Natural killer cell (primary cell): Measurements from ENCODE around the gene ROBO2. TPM values are rescaled to one million over a fixed set of nuclear protein-coding genes. Genes with fewer than 3 reads are reported as not detected.

Experiments used
- ATAC-seq, 3 donors: fragments of 150-1000 bp in 2 of 3; fragments of 200-7000 bp in 1 of 3; cut with Tn5 transposase; 1 replicate in 1 of 3; 2 replicates in 2 of 3; pipeline ENCODE4 v1.10.0; 2021; ENCODE audit warnings: mild to moderate bottlenecking in 2 of 3, moderate library complexity in 2 of 3
- DNase-seq, 2 donors: peaks; one replicate each; pipeline versions ENCODE4 v3.0.0 to v3.0.0-alpha.2; 2013 to 2021; ENCODE audit warnings: mixed read lengths in 1 of 2
- H3K27ac ChIP-seq: one replicate; pipeline ENCODE4 v1.5.1; 2013; ENCODE audit warnings: mild to moderate bottlenecking, low read length
- H3K27me3 ChIP-seq: one replicate; pipeline ENCODE4 v1.6.1; 2013; ENCODE audit warnings: low read length; ENCODE audit not compliant: control insufficient read depth, insufficient read depth
- H3K36me3 ChIP-seq: one replicate; pipeline ENCODE4 v1.6.1; 2013; ENCODE audit warnings: low read length; ENCODE audit not compliant: control insufficient read depth, insufficient read depth
- H3K4me1 ChIP-seq: one replicate; pipeline ENCODE4 v1.6.1; 2013; ENCODE audit warnings: low read length; ENCODE audit not compliant: control insufficient read depth, insufficient read depth
- H3K4me3 ChIP-seq: one replicate; pipeline ENCODE4 v1.5.1; 2013; ENCODE audit warnings: low read length
- H3K9me3 ChIP-seq: one replicate; pipeline ENCODE4 v1.6.1; 2013; ENCODE audit warnings: low read length; ENCODE audit not compliant: control insufficient read depth, insufficient read depth
- H3K27ac Mint-ChIP-seq, 2 donors: one replicate each; pipeline ENCODE4 v1.8.0; 2022; ENCODE audit warnings: mild to moderate bottlenecking in 2 of 2, mixed read lengths in 2 of 2, moderate library complexity in 1 of 2
- H3K27me3 Mint-ChIP-seq, 2 donors: one replicate each; pipeline ENCODE4 v1.8.0; 2022; ENCODE audit warnings: low read depth in 2 of 2, mixed read lengths in 2 of 2
- H3K36me3 Mint-ChIP-seq: one replicate; pipeline ENCODE4 v1.8.0; 2022; ENCODE audit warnings: mixed read lengths
- H3K4me1 Mint-ChIP-seq, 2 donors: one replicate each; pipeline ENCODE4 v1.8.0; 2022; ENCODE audit warnings: mixed read lengths in 2 of 2
- H3K4me3 Mint-ChIP-seq: one replicate; pipeline ENCODE4 v1.8.0; 2022; ENCODE audit warnings: mild to moderate bottlenecking, moderate library complexity, mixed read lengths
- H3K9me3 Mint-ChIP-seq, 2 donors: one replicate each; pipeline ENCODE4 v1.8.0; 2022; ENCODE audit warnings: mixed read lengths in 2 of 2
- WGBS: methylation state at CpG from one replicate; pipeline ENCODE4 v1.1.7; 2013; ENCODE audit warnings: missing lambda C conversion rate; ENCODE audit not compliant: insufficient coverage; 5-methylcytosine and 5-hydroxymethylcytosine counted together
- intact Hi-C: fragments of 100-400 bp; cut with micrococcal nuclease; formaldehyde crosslinking; loops from one replicate; pipeline ENCODE4 v1.14.2; 2022
- total RNA-seq, 4 donors: library from RNA; stranded (reverse); fragments of 120-200 nt in 1 of 4; gene quantifications; one replicate each; pipeline versions ENCODE4 v1.2.3 to v1.2.4, GENCODE V29; 2013 to 2022
- TF ChIP-seq, protein P1 (sequence below): fragments of 200-600 bp; IDR thresholded peaks from one replicate; pipeline ENCODE4 v1.8.0; 2022; ENCODE audit warnings: antibody characterized with exemption

The ROBO2 gene
- total RNA-seq, 3 donors from 2014 or later (not counting 1 experiment from before 2014, with no cell fraction given), result not detected

DNA sequence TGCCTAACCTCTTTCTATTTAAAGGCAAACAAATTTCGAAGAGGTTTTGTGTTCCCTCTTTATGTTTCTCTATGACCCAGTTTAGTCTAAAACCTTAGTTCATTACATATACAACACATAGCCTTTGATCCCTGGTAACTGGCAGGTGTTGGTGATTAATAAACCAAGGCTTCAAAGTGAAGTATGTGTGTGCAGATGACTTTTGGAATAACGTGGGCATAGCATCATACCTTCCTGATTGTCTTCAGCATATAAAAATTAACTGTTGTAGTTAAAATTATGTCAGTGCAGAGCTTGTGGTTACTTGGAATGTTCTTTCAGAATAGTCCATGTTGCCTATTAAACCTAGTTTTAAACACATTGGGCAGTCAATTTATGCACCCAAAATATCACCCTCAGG is 608.3 kb downstream of the ROBO2 start:
- H3K4me1 Mint-ChIP-seq, result no peaks in the 10 kb centered on the region
- TF ChIP-seq, protein P1, sequence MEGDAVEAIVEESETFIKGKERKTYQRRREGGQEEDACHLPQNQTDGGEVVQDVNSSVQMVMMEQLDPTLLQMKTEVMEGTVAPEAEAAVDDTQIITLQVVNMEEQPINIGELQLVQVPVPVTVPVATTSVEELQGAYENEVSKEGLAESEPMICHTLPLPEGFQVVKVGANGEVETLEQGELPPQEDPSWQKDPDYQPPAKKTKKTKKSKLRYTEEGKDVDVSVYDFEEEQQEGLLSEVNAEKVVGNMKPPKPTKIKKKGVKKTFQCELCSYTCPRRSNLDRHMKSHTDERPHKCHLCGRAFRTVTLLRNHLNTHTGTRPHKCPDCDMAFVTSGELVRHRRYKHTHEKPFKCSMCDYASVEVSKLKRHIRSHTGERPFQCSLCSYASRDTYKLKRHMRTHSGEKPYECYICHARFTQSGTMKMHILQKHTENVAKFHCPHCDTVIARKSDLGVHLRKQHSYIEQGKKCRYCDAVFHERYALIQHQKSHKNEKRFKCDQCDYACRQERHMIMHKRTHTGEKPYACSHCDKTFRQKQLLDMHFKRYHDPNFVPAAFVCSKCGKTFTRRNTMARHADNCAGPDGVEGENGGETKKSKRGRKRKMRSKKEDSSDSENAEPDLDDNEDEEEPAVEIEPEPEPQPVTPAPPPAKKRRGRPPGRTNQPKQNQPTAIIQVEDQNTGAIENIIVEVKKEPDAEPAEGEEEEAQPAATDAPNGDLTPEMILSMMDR, result no peak
- WGBS, result 60% methylated on average over 2 of the region's 2 CpGs

DNA sequence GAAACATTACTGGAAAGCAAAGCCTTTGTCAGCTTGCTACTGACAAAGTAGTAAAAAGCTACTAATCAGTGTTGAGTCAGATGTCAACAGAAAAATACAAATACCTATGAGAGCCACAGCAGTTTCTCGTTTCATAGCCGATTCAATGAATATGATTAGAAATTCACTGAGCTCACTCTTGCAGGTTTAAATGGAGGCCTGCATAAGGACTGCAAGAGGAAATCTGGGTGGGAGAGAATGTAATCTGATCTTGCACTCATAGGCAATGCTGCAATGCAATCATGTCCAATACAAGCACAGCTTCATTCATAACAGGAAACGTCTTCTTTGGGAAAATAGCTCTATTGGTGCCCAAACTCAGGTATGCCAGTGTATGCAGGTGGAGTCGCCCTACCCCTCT is 608.8 kb downstream of the ROBO2 start:
- no peak overlapping the region for H3K4me3 Mint-ChIP-seq
- H3K9me3 ChIP-seq, result no peaks in the 10 kb centered on the region
- H3K36me3 ChIP-seq, result no peaks in the 10 kb centered on the region
- TF ChIP-seq, protein P1, result no peak
- no peaks in the 10 kb centered on the region for H3K27me3 ChIP-seq
- no peak overlapping the region for H3K27ac Mint-ChIP-seq
- no peaks in the 10 kb centered on the region for H3K4me1 Mint-ChIP-seq
- no peaks in the 10 kb centered on the region for H3K27me3 Mint-ChIP-seq
- 51% methylated on average over 3 of the region's 4 CpGs for WGBS
- H3K4me3 ChIP-seq, result no peak overlapping the region
- intact Hi-C loops, result no loop called here
- DNase-seq, result no peak
- H3K4me1 ChIP-seq, result no peaks in the 10 kb centered on the region
- H3K36me3 Mint-ChIP-seq, result no peaks in the 10 kb centered on the region
- H3K27ac ChIP-seq, result no peak overlapping the region
- no peak for ATAC-seq
- H3K9me3 Mint-ChIP-seq, result peaks cover 5 to 10% of the 10 kb centered on the region in 2 donors

More for the DNA sequence above, 608.3 kb downstream of the ROBO2 start:
- H3K27ac Mint-ChIP-seq, result no peak overlapping the region
- H3K27me3 ChIP-seq, result no peaks in the 10 kb centered on the region
- H3K9me3 Mint-ChIP-seq, result peaks cover 6 to 10% of the 10 kb centered on the region in 2 donors
- H3K4me3 Mint-ChIP-seq, result no peak overlapping the region
- H3K4me3 ChIP-seq, result no peak overlapping the region
- no peak overlapping the region for H3K27ac ChIP-seq
- intact Hi-C loops, result no loop called here
- no peaks in the 10 kb centered on the region for H3K4me1 ChIP-seq
- no peak for DNase-seq
- no peaks in the 10 kb centered on the region for H3K36me3 Mint-ChIP-seq
- H3K9me3 ChIP-seq, result no peaks in the 10 kb centered on the region
- no peak for ATAC-seq
- no peaks in the 10 kb centered on the region for H3K36me3 ChIP-seq
- H3K27me3 Mint-ChIP-seq, result no peaks in the 10 kb centered on the region

DNA sequence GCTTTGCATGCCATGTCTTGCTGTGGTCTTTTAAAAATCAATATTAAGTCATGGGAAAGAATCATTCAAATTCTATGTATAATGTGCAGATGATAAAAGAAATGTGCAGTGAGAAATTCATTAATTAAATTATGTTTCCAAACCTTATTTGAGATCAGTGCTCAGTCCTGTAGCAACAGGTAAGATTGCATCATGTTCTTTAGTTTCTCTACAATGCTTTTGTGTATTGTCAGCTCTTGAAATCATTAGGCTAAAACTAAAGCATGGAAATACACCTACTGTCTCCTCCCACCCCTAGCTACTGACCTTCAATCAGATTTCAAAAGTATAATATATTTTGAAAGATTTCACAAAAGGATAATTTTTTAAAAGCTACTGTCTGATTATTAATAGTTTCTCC is 612.7 kb downstream of the ROBO2 start:
- Histone ChIP-seq H3K4me1 (no peaks in the 10 kb centered on the region), H3K27ac (no peak overlapping the region), H3K27me3 (no peaks in the 10 kb centered on the region), H3K9me3 (no peaks in the 10 kb centered on the region), H3K36me3 (no peaks in the 10 kb centered on the region), H3K4me3 (no peak overlapping the region)
- intact Hi-C loops, result no loop called here
- Mint-ChIP-seq H3K36me3 (peaks cover 6% of the 10 kb centered on the region), H3K4me3 (no peak overlapping the region), H3K27me3 (no peaks in the 10 kb centered on the region), H3K4me1 (no peaks in the 10 kb centered on the region), H3K9me3 (peaks cover 8 to 16% of the 10 kb centered on the region in 2 donors), H3K27ac (no peak overlapping the region)
- DNase-seq, result no peak
- TF ChIP-seq, protein P1, result no peak
- ATAC-seq, result no peak

DNA sequence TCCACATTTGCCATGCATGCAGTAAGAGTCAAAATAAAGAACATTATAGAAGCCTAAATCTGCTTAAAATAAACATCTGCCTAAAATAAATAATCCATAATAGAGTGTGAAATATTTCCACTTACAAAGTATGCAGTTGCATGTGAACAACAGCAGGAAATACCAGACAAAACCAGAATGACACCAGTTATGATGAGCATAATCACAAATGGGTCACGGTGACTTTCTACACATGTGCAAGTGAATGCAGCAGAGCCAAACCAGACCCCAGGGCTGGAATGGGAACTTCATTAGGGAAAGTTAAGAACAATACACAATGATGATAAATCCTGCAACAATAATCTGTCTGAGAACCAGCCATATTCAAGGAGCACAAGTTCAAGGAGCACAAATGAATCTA is 615.5 kb downstream of the ROBO2 start:
- Histone ChIP-seq H3K36me3 (no peaks in the 10 kb centered on the region), H3K27me3 (no peaks in the 10 kb centered on the region), H3K9me3 (no peaks in the 10 kb centered on the region), H3K27ac (no peak overlapping the region), H3K4me1 (no peaks in the 10 kb centered on the region), H3K4me3 (no peak overlapping the region)
- TF ChIP-seq, protein P1, result no peak
- Mint-ChIP-seq H3K9me3 (peaks cover 19 to 20% of the 10 kb centered on the region in 2 donors), H3K27ac (no peak overlapping the region), H3K4me1 (no peaks in the 10 kb centered on the region), H3K4me3 (no peak overlapping the region), H3K36me3 (peaks cover 16% of the 10 kb centered on the region), H3K27me3 (no peaks in the 10 kb centered on the region)
- ATAC-seq, result no peak
- intact Hi-C loops, result no loop called here
- no peak for DNase-seq
- 83% methylated on average over 1 of the region's 1 CpG for WGBS
